Stimulated activated CD4-positive, alpha-beta T cell treated with anti-CD3 and anti-CD28 coated beads, Interleukin-15, amount 100 ng/mL, for 24 hours (primary cell): Measurements from ENCODE around the gene MAST2.

Experiments used
- DNase-seq: peaks from one replicate; pipeline ENCODE4 v3.0.0-alpha.2; 2020

The MAST2 gene

DNA sequence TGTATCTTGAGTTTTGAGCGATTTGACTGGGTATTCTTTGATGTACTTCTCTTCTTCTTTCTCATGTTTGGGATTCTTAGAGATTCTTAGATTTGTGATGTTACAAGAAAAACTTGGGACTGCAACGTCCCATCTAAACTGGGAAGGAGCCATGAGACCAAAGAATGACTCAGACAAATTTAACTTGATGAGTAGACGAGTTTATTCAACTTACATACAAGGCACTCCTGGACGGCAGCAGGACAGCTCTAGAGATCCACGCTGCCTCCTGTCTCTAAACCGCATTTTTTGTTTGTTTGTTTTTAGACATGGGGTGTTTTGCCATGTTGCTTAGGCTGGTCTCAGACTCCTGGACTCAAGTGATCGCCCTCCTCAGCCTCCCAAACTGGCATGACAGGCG is 191.9 kb downstream of the MAST2 start:
- no peak for DNase-seq

- DNase-seq: no peak
Measured at GRCh38 chr1:45998020-45998617, 194.7 kb downstream of the MAST2 start.

DNA sequence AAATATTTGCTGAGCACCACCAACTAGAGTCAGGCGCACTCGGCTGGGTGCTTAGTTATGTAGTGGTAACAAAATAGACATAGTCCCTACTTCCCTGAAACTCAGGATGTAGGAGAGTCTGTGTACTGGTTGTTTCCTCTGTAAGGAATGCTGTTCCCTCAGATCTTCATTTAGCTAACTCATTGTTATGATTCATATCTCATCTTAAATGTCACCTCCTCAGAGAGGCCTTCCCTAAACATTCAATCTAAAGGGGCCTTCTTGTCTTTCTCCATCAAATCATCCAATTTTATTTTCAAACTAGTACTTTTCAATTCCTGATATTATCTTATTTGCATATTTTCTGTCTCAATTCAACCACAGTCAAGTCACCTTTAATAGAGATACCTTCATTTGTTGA is 196.1 kb downstream of the MAST2 start:
- no peak for DNase-seq

DNA sequence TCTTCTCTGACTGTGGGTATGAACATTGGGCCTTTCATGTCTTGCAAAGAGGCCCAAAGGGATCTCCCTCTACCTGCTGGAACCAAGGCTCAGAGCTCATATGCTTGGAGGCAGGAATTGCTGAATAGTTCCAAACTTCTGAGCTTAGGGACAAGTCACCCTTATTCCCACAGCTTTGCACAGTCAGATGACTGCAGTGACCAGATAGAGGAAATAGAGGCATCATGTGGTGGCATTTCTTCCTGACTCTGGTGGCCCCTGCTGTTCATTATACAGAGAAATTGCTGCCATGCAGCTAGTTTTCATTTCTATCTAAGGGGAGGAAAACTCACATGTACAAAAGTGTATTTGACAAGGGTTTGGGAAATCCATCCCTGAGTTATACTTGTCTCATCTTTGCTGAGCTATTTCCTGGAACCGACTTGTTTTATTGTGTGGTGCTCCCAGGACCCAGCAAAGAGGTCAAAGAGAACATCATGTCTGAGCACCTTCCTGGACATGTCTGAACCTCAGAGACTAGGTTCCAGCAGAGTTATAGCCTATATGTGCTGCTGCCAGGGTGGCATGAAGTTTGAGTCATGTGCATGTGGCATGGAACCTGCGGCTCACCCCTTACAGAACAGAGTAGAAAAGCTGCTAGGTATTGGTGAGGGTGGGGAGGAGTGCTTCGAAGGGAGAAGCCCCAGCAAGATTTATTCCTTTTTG is 197.8 kb downstream of the MAST2 start:
- no peak for DNase-seq

- DNase-seq: no peak
Measured at GRCh38 chr1:46002551-46003150, 199.2 kb downstream of the MAST2 start.

- DNase-seq: no peak
Measured at GRCh38 chr1:46003315-46003714, 199.9 kb downstream of the MAST2 start.

DNA sequence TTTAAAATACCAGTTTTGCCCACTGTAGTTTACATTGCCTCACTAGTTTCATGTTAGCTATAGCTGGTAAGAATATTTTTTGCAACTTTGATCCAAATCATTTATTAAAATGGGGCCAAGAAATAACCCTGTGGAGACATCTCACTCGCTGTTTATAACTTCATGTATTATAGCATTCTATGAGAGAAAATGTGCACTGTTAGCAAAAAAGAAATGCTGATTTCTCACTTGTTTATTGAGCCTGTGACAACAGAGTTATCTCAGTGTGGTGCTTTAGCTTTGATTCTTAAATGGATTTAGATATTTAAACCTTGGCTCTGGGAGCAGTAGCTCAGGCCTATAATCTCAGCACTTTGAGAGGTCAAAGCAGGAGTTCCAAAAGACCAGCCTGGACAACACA is 201.1 kb downstream of the MAST2 start:
- DNase-seq: no peak

DNA sequence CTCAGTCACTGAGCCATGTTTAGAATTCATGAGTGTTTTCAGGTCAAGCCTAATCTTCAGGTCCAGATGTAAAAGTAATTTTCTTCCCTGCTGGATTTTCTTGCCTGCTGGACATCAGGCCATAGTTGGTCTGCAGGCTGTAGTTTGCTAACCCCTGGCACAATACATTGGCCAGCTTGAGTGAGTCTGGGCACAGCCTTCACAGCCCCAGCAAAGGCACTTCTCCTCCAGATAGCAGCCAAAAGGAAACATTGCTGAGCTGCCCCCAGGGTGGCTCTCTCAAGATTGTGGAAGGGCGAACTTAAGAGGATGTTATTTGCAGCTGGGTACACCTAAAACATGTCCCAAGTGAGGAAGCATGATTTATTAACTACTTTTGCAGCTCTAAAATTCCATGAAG is 202.2 kb downstream of the MAST2 start:
- DNase-seq: no peak

- DNase-seq: no peak
Measured at GRCh38 chr1:46008585-46008984, 205.2 kb downstream of the MAST2 start.

DNA sequence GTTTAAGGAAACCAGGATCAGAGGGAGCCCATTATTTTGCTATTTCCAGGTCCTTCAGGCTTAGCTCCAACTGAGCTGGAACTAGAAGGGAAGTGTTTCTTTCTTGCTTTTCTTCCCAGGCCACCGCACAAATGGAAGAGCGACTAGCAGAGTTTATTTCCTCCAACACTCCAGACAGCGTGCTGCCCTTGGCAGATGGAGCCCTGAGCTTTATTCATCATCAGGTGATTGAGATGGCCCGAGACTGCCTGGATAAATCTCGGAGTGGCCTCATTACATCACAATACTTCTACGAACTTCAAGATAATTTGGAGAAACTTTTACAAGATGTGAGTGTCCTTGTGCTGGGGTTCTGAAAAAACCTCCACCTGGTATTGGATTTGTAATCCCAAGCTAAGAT is 207.2 kb downstream of the MAST2 start:
- DNase-seq: no peak

DNA sequence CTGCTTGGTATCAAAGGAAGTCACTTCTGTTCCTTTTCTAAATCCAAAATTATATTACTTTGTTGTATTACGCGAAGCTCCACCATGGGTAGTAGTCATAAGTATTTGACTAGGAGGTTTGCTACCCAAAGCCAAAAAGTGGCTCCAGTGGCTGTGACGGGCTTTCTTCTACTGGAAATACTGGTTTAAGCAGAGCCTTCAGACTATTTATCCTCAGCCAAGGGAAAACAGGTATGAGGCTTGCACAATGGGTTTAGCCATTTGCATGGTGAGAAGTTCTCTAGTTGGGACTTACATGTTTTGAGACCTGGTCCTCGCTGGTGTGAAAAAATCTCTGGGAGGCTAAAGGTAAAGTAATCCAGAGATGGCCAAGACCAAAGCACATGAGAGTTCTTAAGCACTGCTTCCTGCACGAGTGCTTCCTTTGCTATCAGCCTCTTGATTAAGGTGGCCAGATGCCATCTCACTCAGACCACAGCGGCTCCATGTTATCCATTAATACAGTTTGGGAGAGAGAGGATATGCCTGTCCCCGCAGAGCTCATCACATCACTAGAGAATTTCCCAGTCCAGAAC is 207.8 kb downstream of the MAST2 start:
- no peak for DNase-seq

DNA sequence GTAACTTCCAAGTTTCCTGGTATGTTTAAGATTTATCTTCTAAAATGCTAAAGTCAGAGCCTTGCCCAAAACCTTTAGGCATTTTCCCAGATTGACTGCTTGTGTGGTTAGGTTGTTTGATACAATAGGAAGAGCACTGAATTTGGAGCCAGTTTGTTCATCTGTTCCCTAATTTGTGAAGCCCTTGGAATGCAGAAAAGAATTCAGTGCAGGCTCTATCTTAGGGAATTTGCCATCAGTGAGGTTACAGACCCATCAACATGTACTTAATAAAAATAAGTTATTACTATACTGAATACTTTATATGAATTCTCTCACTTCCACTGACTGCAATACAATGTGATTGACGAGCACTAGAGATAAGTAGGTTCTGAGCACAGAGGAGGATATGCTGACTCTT is 208.8 kb downstream of the MAST2 start:
- DNase-seq: no peak

- no peak for DNase-seq
Measured at GRCh38 chr1:46013581-46013980, 210.2 kb downstream of the MAST2 start.

DNA sequence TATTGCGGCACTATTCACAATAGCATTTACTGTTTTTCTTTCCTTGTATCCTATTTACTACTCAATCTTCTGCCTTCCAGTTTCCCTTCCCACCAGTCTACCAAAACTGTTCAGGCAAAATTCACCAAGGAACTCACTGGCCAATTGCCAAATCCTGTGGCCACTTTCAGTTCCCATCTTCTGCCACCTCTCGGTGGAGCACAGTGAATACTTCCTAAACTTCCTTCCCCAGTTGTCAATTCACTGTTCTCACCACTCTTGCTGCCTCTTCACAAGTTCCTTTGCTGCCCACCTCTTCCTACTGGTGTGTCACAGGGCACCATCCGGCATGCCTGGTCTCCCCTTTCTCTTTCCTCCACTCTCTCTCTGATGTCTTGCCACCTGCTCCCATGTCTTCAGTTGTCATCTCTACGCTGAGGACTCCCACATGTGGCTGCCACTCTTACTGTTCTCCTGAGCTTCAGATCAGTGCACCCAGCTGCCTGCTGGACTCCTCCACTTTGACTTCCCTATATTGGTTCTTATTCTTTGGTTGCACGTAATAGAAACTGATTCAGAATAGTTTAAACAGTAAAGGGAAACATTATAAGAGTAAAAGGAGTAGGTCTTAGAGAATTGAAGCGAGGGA is 214.6 kb downstream of the MAST2 start:
- DNase-seq: no peak

DNA sequence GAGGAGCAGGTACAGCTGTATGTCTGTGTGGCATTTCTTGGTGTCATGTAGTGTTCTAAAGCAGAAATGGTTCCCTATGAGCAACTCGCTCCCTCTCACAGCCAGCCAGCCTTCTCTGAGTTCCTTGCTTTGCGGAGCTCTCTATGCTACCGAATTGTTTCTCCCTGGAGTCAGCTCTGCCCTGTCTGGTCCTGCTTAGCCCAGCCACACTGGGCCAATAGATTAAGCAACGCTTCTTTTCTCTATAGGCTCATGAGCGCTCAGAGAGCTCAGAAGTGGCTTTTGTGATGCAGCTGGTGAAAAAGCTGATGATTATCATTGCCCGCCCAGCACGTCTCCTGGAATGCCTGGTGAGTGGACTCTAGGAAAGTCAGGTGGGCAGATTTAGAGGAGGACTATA is 215.9 kb downstream of the MAST2 start:
- DNase-seq: no peak

DNA sequence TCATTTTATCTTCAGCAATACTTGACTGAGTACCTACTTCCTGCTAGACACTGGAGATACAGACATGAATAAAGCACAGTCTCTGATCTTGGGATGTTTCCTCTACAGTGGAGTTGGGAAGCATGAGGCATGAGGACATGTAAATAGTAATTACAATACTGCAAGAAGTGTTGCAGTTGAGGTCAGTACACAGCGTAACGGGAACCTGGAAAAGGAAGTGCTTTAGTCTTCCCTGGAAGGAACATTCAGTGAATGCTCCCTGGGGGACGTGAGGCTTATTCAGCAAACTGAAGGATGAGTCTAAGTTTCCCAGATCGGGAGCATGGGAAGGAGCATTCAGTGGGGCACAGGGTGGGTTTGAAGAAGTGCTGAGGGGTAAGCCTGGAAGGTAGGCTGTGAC is 216.6 kb downstream of the MAST2 start:
- no peak for DNase-seq

DNA sequence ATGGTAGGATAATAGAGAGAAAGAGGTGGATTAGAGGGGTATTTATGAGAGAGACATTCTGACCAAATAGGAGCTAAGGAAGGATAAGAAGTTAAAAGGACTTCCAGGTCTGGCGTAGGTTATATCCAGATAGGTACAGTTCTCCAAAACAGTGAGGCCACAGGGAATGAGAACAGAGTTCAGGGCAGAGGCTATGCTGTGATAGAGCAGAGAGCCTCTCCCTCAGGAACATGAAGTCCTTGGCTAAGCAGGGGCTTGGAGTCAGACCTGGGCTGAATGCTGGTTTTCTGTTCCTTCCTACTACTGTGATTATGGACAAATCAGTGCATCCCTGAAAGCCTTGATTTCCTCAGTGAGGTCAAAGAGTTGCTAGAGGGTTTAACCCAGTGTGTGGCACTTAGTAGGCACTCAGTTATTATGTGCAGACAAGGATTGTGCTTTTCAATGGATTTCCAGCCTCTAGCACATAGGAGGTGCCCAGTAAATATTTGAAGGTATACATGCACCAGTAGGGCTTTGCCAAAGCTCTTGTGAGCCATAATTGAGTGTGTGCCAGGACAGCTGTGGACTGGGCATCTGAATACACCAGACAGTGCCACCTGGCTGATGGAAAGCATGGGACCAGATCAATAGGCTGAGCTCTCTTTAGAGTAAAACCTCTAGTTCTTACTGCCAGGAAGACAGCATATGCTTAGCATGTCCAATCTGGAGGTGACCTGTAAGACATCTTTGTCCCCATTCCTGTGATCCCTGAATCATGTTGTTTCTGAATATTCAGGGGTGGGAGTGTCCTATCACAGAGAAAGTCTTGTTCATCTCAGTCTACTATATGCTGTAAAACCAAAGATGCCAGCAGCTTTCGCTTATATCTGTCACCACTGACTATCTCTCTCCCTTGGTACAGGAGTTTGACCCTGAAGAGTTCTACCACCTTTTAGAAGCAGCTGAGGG is 217.9 kb downstream of the MAST2 start:
- no peak for DNase-seq

DNA sequence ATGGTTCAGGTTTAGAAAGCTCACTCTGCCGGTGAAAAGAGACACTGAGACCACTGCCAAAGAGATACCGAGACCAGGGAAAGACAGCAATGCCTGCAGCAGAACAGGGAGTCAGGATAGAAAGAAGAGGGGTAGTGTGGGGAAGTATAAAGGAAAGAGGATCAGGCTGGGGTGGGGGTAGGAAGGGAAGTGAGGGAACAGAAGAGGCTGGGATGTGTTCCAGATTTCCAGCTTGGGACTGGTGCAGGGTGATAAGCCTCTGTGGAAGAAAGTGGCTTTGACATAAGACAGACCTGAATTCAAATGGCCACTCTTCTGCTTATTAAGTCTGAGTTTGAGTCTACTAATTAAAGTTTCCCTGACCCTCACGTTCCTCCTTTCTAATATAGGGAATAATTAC is 223.1 kb downstream of the MAST2 start:
- DNase-seq: no peak

GRCh38 chr1:46027788-46028573 is 224.6 kb downstream of the MAST2 start:
- no peak for DNase-seq

- no peak for DNase-seq
Measured at GRCh38 chr1:46030074-46030870, 226.9 kb downstream of the MAST2 start.
